Astrocyte of the spinal cord (primary cell): ENCODE data around the gene MGAT5.

Source experiments
- DNase-seq: peaks from one replicate; pipeline ENCODE4 v3.0.0; 2011; ENCODE audit warnings: low read depth, low spot score
- H3K4me3 ChIP-seq: 2 replicates; pipeline ENCODE4 v1.5.1; 2011; ENCODE audit warnings: low read depth, mild to moderate bottlenecking, low read length, moderate library complexity
- CTCF ChIP-seq: IDR thresholded peaks from 2 replicates; pipeline ENCODE4 v1.5.1; 2012; ENCODE audit warnings: low read depth, mild to moderate bottlenecking, low read length, inconsistent platforms
- in situ Hi-C: cut with HindIII; loops from 2 replicates; pipeline ENCODE4 v1.10.0; 2017; ENCODE audit warnings: low sequenced_read_pairs

MGAT5 gene

GRCh38 chr2:134416637-134417036 is 162.8 kb downstream of the MGAT5 start:
- TF ChIP-seq CTCF, result no peak
- DNase-seq, result no peak
- in situ Hi-C loops, result no loop called here
- no peak overlapping the region for H3K4me3 ChIP-seq

GRCh38 chr2:134417968-134418582 is 164.2 kb downstream of the MGAT5 start:
- no peak for DNase-seq
- TF ChIP-seq CTCF, result no peak
- H3K4me3 ChIP-seq, result no peak overlapping the region
- in situ Hi-C loops, result no loop called here

GRCh38 chr2:134420259-134420658 is 166.4 kb downstream of the MGAT5 start:
- DNase-seq, result no peak
- in situ Hi-C loops, result no loop called here
- H3K4me3 ChIP-seq, result no peak overlapping the region
- no peak for TF ChIP-seq CTCF

DNA sequence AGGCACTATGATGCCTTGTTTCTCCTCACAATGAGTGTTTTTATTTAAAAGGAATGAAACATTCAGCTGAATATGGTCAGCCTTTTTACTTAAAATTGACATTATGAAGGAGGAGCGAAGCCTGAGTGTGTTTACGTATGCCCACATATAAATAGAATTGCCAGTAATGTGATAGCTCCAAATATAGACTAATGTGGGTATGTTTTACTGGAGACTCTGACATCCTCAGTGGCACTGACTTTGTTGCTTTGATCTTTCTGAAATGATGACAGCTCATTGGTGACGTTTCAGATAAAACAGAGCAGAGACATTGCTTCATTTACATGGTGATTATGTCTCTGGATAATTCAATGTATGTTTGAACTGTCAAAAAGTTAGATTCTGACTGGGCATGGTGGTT is 167.0 kb downstream of the MGAT5 start:
- in situ Hi-C loops, result no loop called here
- no peak for DNase-seq
- no peak for TF ChIP-seq CTCF
- no peak overlapping the region for H3K4me3 ChIP-seq

DNA sequence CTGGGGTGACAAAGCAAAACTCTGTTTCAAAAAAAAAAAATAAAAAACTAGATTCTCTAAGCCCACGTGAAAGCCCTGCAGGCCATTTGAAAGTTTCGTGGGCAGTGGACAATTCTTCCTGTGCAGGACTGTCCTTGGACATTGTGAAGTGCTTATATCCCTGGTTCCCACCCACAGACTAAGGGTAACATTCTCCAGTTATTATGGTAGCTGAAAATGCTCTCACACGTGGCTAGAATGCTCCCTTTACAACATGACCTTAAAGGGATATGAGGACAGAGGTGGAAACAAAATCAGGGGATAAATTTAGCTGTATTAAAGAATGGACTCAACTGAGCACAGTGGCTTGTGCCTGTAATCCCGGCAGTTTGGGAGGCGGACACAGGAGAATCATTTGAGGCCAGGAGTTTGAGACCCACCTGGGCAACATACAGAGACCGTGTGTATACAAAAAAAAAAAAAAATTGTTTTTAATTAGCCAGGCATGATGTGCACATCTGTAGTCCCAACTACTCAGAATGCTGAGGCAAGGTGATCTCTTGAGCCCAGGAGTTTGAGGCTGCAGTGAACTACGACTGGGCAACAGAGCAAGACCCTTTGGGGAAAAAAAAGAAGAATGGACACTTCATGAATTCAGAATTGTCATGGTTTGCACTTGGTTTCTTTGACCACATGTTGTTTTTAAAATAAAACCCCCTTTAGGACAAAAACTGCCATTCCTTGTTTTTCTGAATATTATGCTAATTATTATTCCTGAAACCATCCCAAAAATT is 167.9 kb downstream of the MGAT5 start:
- in situ Hi-C loops, result no loop called here
- no peak for TF ChIP-seq CTCF
- DNase-seq, result no peak
- H3K4me3 ChIP-seq, result no peak overlapping the region

DNA sequence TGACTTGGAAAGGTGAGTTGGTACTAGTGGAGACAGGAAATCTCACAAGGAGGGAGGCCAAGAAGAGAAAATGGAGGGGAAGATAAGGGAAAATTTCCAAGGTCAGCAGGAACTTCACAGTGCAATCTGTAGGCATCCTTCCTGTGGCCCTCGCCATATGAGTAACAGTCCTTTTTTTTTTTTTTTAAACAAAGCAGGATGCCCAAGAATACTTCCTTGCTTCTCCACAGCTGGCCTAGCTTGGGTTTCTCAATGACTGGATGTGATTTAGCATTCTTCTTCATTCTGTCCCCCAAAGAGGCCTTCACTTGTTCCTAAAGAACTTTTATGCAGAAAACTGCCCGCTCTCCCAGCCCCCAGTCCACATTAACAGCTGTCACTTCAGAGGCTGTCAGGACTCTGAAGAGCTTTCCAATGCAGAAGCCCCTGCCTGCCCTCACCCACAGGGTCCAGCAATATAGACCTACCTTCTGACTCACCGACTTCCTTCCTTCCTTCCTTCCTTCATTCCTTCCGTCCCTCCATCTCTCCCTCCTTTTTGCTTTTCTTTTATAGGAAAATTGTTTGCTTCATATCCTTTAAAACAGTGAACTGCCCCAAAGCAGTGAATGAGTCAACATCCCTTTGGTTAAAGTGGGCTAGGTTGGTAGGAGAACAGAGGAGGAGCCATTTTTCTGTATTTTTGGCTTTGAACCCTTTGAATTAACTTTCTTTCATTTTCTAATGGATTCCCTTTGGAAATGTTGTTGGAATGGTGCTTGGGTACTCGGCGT is 172.0 kb downstream of the MGAT5 start:
- no peak for DNase-seq
- in situ Hi-C loops, result no loop called here
- TF ChIP-seq CTCF, result no peak
- H3K4me3 ChIP-seq, result no peak overlapping the region
